HFFc6 (cell line): ENCODE measurements around the gene RFK. TPM values are rescaled to one million over a fixed set of nuclear protein-coding genes. Genes with fewer than 3 reads are reported as not detected.
A peak's percentile ranks its signal among the peaks of the same experiment; 100 is the strongest.

Source experiments
- DNase-seq: peaks from one replicate; pipeline ENCODE4 v3.0.0-alpha.2; 2018
- H3K27ac Mint-ChIP-seq: 2 replicates; pipeline ENCODE4 v1.8.0; 2020; ENCODE audit warnings: mild to moderate bottlenecking, mixed read lengths
- H3K27me3 Mint-ChIP-seq: 2 replicates; pipeline ENCODE4 v1.8.0; 2021; ENCODE audit warnings: mild to moderate bottlenecking, moderate library complexity, mixed read lengths; ENCODE audit not compliant: insufficient read depth
- H3K36me3 Mint-ChIP-seq: 2 replicates; pipeline ENCODE4 v1.8.0; 2021; ENCODE audit warnings: low read depth, mixed read lengths
- H3K4me1 Mint-ChIP-seq: 2 replicates; pipeline ENCODE4 v1.8.0; 2020; ENCODE audit warnings: low read depth, mixed read lengths
- H3K4me3 Mint-ChIP-seq: 2 replicates; pipeline ENCODE4 v1.8.0; 2020; ENCODE audit warnings: mild to moderate bottlenecking, moderate library complexity, mixed read lengths
- H3K9me3 Mint-ChIP-seq: 2 replicates; pipeline ENCODE4 v1.8.0; 2020; ENCODE audit warnings: mild to moderate bottlenecking, mixed read lengths
- total RNA-seq, 6 experiments: library from RNA; stranded (reverse); fragmentation: NEBNext Ultra II Directional; extraction: Animal tissue kit (Norgen Biotek cat#: 25700); gene quantifications; 2 replicates in 1 of 6; 3 replicates in 5 of 6; pipeline ENCODE4 v1.2.3, GENCODE V29; 2021
- TF ChIP-seq, protein P1 (sequence below): fragments of 200-600 bp; sonication (generic); IDR thresholded peaks from 2 replicates; pipeline ENCODE4 v1.5.0; 2021; ENCODE audit warnings: antibody characterized with exemption, mild to moderate bottlenecking

The RFK gene
- total RNA-seq, 6 experiments from 2014 or later = 16.7 to 19.0 (median 18.1) TPM

DNA sequence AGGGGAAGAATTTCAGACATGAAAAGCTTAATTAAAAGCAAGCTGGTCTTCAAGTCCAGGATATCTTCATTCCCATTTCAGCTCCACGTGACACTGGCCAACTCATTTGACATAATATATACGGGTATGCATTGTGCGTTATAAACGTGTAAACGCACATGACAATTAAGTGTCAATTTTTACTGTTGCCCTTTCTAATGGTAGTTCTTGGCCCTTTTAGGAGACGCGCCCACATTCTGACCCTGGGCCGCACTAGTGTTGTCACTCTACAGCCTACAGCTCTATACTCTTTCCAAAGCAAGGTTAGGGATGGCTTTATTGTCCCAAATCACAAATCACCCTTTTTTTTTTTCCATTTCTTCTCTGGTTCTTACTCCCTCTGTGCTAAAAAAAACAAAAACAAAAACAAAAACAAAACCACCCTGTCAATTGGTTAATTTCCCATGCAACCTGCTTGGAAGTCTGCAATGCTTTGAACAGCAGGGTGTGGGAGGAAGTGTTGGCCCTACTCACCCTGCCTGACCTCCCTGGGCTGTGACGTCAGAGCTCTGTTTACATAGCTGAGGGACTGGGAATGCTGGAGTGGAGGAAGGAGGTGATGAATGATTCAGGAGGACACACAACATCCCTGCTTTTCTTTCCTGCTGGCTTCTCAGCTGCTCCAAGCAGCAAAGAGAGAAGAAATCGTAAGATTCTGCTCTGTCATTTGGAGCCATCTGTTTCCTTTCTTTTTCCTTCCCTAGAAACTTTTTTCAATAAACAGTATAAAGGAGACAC lies 19.3 kb downstream of the RFK start:
- 0 out of 2 replicates have a peak overlapping the region, but pooled peaks have one; percentile 9 for H3K27ac Mint-ChIP-seq
- TF ChIP-seq, protein P1, sequence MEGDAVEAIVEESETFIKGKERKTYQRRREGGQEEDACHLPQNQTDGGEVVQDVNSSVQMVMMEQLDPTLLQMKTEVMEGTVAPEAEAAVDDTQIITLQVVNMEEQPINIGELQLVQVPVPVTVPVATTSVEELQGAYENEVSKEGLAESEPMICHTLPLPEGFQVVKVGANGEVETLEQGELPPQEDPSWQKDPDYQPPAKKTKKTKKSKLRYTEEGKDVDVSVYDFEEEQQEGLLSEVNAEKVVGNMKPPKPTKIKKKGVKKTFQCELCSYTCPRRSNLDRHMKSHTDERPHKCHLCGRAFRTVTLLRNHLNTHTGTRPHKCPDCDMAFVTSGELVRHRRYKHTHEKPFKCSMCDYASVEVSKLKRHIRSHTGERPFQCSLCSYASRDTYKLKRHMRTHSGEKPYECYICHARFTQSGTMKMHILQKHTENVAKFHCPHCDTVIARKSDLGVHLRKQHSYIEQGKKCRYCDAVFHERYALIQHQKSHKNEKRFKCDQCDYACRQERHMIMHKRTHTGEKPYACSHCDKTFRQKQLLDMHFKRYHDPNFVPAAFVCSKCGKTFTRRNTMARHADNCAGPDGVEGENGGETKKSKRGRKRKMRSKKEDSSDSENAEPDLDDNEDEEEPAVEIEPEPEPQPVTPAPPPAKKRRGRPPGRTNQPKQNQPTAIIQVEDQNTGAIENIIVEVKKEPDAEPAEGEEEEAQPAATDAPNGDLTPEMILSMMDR = no peak
- H3K36me3 Mint-ChIP-seq = no peaks in the 10 kb centered on the region
- H3K4me3 Mint-ChIP-seq = no peak overlapping the region
- H3K4me1 Mint-ChIP-seq = peaks cover 41% of the 10 kb centered on the region
- peaks cover 2% of the 10 kb centered on the region for H3K27me3 Mint-ChIP-seq
- H3K9me3 Mint-ChIP-seq = no peaks in the 10 kb centered on the region
- peak; percentile 62 for DNase-seq

DNA sequence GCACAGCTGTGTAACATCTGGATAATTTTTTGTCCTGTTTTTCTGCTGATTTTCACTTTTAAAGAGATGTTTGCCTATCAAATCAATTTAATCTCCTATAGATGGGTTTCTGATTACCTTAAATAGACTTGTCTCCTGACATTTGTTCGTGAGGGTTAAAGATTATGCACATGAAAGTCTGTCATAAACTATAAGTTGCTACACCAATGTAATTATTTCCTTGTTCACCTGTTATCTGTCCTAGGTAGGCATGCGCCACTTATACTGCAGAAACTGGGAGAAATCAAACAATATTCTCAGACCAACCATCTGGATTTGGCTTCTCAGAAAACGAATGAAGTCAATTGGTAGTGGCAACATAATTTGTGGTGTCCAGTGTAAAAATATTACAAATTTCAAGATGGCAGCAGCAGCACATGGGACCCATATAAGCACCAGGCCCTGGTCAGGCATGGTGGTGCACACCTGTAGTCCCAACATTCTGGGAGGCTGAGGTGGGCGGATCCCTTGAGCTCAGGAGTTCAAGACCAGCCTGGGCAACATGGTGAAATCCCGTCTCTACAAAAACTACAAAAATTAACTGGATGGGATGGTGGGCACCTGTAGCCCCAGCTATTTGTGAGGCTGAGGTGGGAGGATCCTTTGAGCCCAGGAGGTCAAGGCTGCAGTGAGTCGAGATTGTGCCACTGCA lies 20.3 kb downstream of the RFK start:
- H3K4me1 Mint-ChIP-seq = peaks cover 35% of the 10 kb centered on the region
- H3K9me3 Mint-ChIP-seq = no peaks in the 10 kb centered on the region
- H3K4me3 Mint-ChIP-seq = no peak overlapping the region
- no peaks in the 10 kb centered on the region for H3K36me3 Mint-ChIP-seq
- TF ChIP-seq, protein P1 = no peak
- DNase-seq = no peak
- no peak overlapping the region for H3K27ac Mint-ChIP-seq
- no peaks in the 10 kb centered on the region; the same call in 1 of the 2 replicates for H3K27me3 Mint-ChIP-seq

DNA sequence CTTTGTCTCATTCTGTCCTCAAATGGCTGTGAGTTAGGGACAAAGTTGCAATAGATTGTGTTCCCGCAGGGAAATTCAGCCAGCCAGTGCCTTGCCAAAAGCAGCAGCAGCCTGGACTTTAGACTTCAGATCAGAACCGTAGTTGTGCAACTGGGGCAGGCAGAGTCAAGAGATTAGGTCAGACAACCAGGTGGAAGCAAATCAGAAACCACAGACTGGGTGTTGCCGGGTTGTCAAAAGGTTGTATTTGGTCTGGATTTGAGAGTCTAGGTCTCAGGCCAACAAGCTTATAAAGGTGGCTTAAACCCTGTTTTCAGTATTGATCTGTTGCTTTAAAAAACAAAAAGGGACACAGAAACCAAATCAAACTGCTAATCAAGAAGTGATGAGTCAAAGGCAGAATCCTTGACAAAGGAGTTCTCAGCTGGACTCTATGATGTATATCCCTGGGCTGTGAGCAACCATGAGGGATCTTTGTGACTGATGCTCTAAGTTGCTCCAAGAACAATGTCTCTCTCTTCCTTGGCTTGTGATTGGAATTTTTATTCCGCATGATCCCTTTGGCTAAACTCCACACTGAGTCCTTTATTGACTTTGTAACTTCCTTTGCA lies 20.9 kb downstream of the RFK start:
- Mint-ChIP-seq H3K9me3 (no peaks in the 10 kb centered on the region), H3K27me3 (no peaks in the 10 kb centered on the region; the same call in 1 of the 2 replicates), H3K36me3 (no peaks in the 10 kb centered on the region), H3K4me3 (no peak overlapping the region), H3K27ac (no peak overlapping the region), H3K4me1 (peaks cover 35% of the 10 kb centered on the region)
- DNase-seq = no peak
- TF ChIP-seq, protein P1 = no peak

DNA sequence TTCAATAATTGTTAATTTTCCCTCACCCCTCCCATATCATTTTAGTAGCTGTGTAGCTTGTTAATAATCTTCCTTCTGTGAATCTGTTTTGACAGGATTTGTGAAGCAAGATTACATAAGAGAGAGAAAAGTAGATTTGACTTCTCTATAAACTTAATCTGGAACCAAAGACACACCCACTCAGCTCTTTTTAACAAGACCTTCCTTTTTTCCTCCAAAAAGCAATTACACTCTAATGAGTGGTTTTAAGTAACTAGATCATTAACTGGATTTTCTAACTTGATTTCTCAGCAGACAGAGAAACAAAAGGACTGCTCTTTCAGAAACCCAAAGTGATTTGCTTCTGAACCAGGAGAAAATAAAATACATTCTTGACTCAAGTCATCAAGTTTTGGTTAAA lies 21.9 kb downstream of the RFK start:
- DNase-seq = no peak
- peaks cover 1% of the 10 kb centered on the region; the same call in 1 of the 2 replicates for H3K27me3 Mint-ChIP-seq
- H3K27ac Mint-ChIP-seq = no peak overlapping the region
- H3K4me3 Mint-ChIP-seq = no peak overlapping the region
- no peaks in the 10 kb centered on the region for H3K9me3 Mint-ChIP-seq
- no peaks in the 10 kb centered on the region for H3K36me3 Mint-ChIP-seq
- TF ChIP-seq, protein P1 = no peak
- H3K4me1 Mint-ChIP-seq = peaks cover 35% of the 10 kb centered on the region

DNA sequence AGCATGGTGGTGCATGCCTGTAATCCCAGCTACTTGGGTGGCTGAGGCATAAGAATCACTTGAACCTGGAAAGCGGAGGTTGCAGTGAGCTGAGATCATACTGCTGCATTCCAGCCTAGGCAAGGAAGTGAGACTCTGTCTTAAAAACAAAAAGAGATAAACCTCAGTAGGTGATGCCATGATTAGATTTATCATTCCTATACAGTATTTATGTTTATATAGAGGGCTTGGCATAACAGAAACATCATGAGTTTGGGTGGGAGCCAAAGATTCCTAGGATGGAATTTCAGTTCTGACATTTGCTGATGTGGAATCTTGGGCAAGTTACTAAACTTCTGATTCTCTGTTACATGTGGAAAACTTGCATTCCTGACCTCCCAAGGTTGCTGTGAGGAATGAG lies 22.3 kb downstream of the RFK start:
- Mint-ChIP-seq H3K36me3 (no peaks in the 10 kb centered on the region), H3K9me3 (no peaks in the 10 kb centered on the region), H3K27ac (no peak overlapping the region), H3K27me3 (peaks cover 1% of the 10 kb centered on the region; the same call in 1 of the 2 replicates), H3K4me3 (no peak overlapping the region), H3K4me1 (peaks cover 35% of the 10 kb centered on the region)
- peak; percentile 13 for DNase-seq
- TF ChIP-seq, protein P1 = no peak
